ENCODE measurements around the gene SNAPC2. TPM values are rescaled to one million over a fixed set of nuclear protein-coding genes. Genes with fewer than 3 reads are reported as not detected.

SNAPC2 gene
- total and polyA plus RNA-seq, 2 of the 13 experiments (the other 11 are each of a cell fraction or from before 2014, with no cell fraction given): 10.2 to 12.7 TPM

DNA sequence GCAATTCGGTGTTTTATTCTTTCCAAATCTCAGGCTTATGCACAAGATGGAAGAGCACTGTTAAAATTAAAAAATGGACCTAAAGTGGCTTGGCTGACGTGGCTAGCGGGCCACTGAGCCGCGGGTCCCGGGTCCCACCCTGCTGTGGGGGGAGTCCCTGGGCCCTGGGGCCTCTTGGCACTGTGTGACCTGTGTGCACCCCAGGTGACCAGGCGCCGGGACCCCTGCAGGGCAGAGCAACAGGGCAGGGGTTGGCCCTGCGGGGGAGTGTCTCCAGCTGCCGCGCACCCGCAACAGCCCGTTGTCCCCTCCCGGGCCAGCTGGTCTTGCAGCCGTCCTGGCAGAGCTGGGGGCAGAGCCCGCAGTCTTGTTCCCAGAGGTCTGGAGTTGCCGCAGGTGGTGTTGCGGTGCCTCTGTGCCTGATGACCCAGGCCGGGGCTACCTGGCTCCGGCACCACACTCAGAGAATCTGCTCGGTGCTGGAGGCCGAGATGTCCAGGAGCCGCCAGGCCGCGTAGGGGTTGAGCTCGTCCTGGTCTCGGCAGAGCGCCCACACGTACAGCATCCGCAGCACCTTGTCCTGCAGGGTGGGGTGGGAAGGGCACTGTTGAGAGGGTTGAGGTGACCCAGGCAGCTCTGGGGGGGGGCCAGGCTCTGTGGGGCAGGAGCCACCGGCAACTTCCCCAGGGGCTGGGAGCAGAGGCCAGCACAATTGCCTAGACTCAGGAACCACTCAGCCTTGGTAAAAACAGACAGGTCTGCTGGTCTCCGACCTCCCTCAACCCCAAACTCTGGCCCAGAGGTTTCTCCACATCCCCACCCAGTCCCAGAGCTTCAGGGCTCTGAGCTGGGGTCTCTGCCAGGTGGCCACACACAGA is 6.8 kb downstream of the SNAPC2 start:
- in situ Hi-C loops (cut with HindIII; ENCODE audit: extremely low pct_ligation_motif_present, low pct_unique_long_range_greater_than_20kb): no loop called here
- ChIA-PET CTCF (ENCODE audit: low intra/inter-chr PET ratio, low total read pairs) (no interaction called here), POLR2A (interaction anchor here (0.8 kb wide), 1 partner anchor 16 kb away, joined by 4 read pairs; the partner anchor contains the start of gene TIMM44)
- Histone ChIP-seq H4K20me1 (ENCODE audit: insufficient read depth, low read length) (no peaks in the 10 kb centered on the region), H3K79me2 (ENCODE audit: insufficient read depth, low read length) (no peaks in the 10 kb centered on the region), H2AFZ (ENCODE audit: low read length) (no peak overlapping the region), H3K4me3 (replicated peaks in 1 of 3; ENCODE audit: insufficient read depth in 1 of 3, low read depth in 2 of 3, low read length in 3 of 3) (no peak overlapping the region), H3K9me3 (ENCODE audit: low read length) (no peaks in the 10 kb centered on the region), H3K36me3 (replicated peaks in 1 of 2; ENCODE audit: control insufficient read depth in 1 of 2, insufficient read depth in 2 of 2, low read length in 2 of 2) (peaks cover 7 to 22% of the 10 kb centered on the region in 2 experiments; a peak in 4 of 5 replicates), H3K27ac (ENCODE audit: extremely low read length, insufficient read depth, low read length) (no peak overlapping the region), H3K27me3 (ENCODE audit: control insufficient read depth in 1 of 2, insufficient read depth in 2 of 2, low read length in 2 of 2) (no peaks in the 10 kb centered on the region), H3K4me1 (ENCODE audit: insufficient read depth, low read length) (no peaks in the 10 kb centered on the region), H3K9ac (ENCODE audit: insufficient read depth, low read depth, low read length) (no peak overlapping the region), H3K4me2 (ENCODE audit: low read depth, low read length) (no peak overlapping the region)
- FAIRE-seq (no peak), DNase-seq (ENCODE audit: low spot score) (no peak), ATAC-seq (no peak)
- WGBS (ENCODE audit: low lambda C conversion rate): 96% methylated on average over 15 of the region's 32 CpGs
- TF ChIP-seq, protein P1, sequence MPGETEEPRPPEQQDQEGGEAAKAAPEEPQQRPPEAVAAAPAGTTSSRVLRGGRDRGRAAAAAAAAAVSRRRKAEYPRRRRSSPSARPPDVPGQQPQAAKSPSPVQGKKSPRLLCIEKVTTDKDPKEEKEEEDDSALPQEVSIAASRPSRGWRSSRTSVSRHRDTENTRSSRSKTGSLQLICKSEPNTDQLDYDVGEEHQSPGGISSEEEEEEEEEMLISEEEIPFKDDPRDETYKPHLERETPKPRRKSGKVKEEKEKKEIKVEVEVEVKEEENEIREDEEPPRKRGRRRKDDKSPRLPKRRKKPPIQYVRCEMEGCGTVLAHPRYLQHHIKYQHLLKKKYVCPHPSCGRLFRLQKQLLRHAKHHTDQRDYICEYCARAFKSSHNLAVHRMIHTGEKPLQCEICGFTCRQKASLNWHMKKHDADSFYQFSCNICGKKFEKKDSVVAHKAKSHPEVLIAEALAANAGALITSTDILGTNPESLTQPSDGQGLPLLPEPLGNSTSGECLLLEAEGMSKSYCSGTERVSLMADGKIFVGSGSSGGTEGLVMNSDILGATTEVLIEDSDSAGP (CRISPR knock-in tag; IDR thresholded peaks at IDR 0.05; ENCODE audit: borderline replicate concordance): peak; percentile 28; the same call in 1 of the 2 replicates
- TF ChIP-seq AGO2 (optimal IDR thresholded peaks at IDR 0.05; ENCODE audit: low read depth, low read length): peak; percentile 90
- TF ChIP-seq ZBTB33 (CRISPR knock-in tag; IDR thresholded peaks at IDR 0.05): 0 out of 2 replicates have a peak, but pooled peaks have one; percentile 26
- TF ChIP-seq ZNF766 (CRISPR knock-in tag; IDR thresholded peaks at IDR 0.05; ENCODE audit: borderline replicate concordance): no peak
- TF ChIP-seq POLR2G (IDR thresholded peaks at IDR 0.05; ENCODE audit: low read depth, low read length): 0 out of 2 replicates have a peak, but pooled peaks have one; percentile 10
- intact Hi-C loops (cut with micrococcal nuclease; ENCODE audit: unreplicated experiment): no loop called here
- no TSS peak for BruUV-seq (replicated peaks)
